Esophagus squamous epithelium (tissue), 5 donors: ENCODE results near the gene PPP2R3B. TPM values are rescaled to one million over a fixed set of nuclear protein-coding genes. Genes with fewer than 3 reads are reported as not detected.
A peak's percentile ranks its signal among the peaks of the same experiment; 100 is the strongest.

ENCODE experiments used
- DNase-seq: peaks from one replicate; lab custom pipeline; 2025; lab: John Stamatoyannopoulos, UW
- H3K27ac ChIP-seq, 4 donors: fragments of 200-600 bp; sonication (generic); one replicate each; pipeline ENCODE4 v1.5.1; 2016 to 2019; ENCODE audit warnings: mild to moderate bottlenecking in 1 of 4
- H3K27me3 ChIP-seq, 4 donors: fragments of 200-600 bp; sonication (generic); 1 replicate in 3 of 4; 2 replicates in 1 of 4; pipeline versions ENCODE4 v1.5.1 to v1.6.0; 2017 to 2021; ENCODE audit warnings: antibody characterized with exemption in 1 of 4
- H3K36me3 ChIP-seq, 3 donors: fragments of 200-600 bp; sonication (generic); one replicate each; pipeline ENCODE4 v1.5.1; 2016 to 2019
- H3K4me1 ChIP-seq, 3 donors: fragments of 200-600 bp; sonication (generic); one replicate each; pipeline ENCODE4 v1.5.1; 2017 to 2019
- H3K4me3 ChIP-seq, 4 donors: fragments of 200-600 bp; sonication (generic); 1 replicate in 3 of 4; 2 replicates in 1 of 4; pipeline ENCODE4 v1.5.1; 2016 to 2019; ENCODE audit warnings: mild to moderate bottlenecking in 2 of 4, moderate library complexity in 1 of 4
- H3K9me3 ChIP-seq, 3 donors: fragments of 200-600 bp; sonication (generic); one replicate each; pipeline ENCODE4 v1.5.1; 2016 to 2019
- POLR2A ChIP-seq, 4 donors: fragments of 450-650 bp; IDR thresholded peaks; one replicate each; pipeline ENCODE4 v1.6.1; 2017; ENCODE audit warnings: antibody characterized with exemption in 4 of 4, mild to moderate bottlenecking in 4 of 4, moderate library complexity in 3 of 4
- WGBS, 2 donors: methylation state at CpG; one replicate each; pipeline ENCODE4 v1.1.5; 2018; 5-methylcytosine and 5-hydroxymethylcytosine counted together
- intact Hi-C: fragments of 100-400 bp; cut with DNase I; formaldehyde crosslinking; loops from one replicate; pipeline ENCODE4 v1.15.0; 2022
- total RNA-seq, 4 donors: library from RNA; depleted of rRNA; stranded (reverse); fragments of >200 nt; gene quantifications; one replicate each; pipeline ENCODE4 v1.1.0, GENCODE V29; 2016
- TF ChIP-seq, protein P1 (sequence below), 6 experiments: fragments of 450-650 bp in 4 of 6; fragments of 200-600 bp in 2 of 6; sonication (generic) in 2 of 6; IDR thresholded peaks; one replicate each; pipeline ENCODE4 v1.5.1; 2016 to 2019; ENCODE audit warnings: antibody characterized with exemption in 6 of 6, mild to moderate bottlenecking in 4 of 6, moderate library complexity in 4 of 6
- donor health status: DM: yes; HTN: yes; CAD: no.

The PPP2R3B gene
- total RNA-seq, 4 donors from 2014 or later, result 7.9 to 26.1 (median 24.1) TPM

DNA sequence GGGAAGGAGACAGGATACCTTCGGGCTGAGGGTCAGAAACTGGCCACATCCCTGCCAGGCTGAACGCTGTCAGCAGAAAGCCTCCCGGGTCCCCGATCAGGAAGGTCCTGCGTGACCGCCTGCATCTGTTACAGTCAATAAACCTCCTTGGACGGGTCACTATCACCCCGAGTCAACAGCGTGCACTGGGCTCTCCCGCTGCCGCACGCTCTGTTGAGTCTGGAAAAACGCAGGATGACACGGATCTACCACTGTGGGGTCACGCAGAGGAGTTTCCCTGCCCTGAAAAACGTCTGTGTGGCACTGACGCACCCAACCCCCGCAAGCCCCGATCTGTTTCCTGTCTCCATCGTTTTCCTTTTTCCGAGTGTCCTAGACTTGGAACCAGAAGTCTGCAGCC is 12.1 kb downstream of the PPP2R3B start:
- peaks cover 0 to 50% (median 0%) of the 10 kb centered on the region in 4 donors for H3K27me3 ChIP-seq
- WGBS, 2 donors, result 5 to 12% methylated on average over 8 to 16 of the region's 21 CpGs

DNA sequence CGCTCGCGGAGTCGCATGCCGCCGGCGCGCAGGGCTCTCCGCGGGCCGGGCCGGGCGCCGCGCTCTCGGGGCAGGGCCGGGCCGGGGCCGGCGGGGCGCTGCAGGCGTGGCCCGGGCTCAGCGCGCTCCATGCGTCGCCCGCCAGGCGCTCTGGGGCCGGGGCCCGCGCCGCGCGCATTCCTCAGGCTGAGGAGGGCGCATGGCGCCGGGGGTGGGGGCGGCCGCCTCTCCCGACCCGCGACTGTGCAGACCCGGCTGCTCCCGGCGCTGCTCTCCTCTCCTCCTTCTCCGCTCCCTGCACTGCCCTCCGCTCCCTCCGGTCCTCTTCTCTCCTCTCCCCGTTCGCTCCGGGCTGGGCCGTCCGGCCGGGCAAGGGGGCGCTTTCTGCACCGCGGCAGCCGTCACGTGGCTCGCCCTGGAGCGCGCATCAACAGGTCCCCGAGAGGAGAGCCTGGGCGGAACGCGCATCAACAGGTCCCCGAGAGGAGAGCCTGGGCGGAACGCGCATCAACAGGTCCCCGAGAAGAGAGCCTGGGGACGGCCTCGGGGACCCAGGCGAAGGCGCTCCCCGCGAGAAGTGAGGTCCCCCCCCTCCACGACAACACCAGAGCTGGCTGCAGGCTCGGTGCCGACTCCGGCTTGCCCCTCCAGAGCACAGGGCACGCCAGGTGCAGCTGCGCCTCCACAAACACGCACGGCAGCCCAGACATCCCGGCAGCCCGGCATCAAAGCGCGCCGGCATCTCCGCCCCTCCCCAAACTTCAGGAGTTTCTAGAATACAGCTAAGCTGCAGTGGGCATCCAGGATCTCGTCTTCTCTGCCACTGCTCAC is 12.9 kb downstream of the PPP2R3B start:
- H3K9me3 ChIP-seq, result no peaks in the 10 kb centered on the region
- DNase-seq, result no peak
- H3K4me1 ChIP-seq, result peaks cover 17 to 42% (median 23%) of the 10 kb centered on the region in 3 donors
- TF ChIP-seq, protein P1, sequence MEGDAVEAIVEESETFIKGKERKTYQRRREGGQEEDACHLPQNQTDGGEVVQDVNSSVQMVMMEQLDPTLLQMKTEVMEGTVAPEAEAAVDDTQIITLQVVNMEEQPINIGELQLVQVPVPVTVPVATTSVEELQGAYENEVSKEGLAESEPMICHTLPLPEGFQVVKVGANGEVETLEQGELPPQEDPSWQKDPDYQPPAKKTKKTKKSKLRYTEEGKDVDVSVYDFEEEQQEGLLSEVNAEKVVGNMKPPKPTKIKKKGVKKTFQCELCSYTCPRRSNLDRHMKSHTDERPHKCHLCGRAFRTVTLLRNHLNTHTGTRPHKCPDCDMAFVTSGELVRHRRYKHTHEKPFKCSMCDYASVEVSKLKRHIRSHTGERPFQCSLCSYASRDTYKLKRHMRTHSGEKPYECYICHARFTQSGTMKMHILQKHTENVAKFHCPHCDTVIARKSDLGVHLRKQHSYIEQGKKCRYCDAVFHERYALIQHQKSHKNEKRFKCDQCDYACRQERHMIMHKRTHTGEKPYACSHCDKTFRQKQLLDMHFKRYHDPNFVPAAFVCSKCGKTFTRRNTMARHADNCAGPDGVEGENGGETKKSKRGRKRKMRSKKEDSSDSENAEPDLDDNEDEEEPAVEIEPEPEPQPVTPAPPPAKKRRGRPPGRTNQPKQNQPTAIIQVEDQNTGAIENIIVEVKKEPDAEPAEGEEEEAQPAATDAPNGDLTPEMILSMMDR (IDR thresholded peaks at IDR 0.05), result no peak
- no peak for TF ChIP-seq POLR2A (IDR thresholded peaks at IDR 0.05)
- 0% methylated on average over 10 of the region's 93 CpGs; no CpG with 5 or more reads in 1 of the 2 donors for WGBS, 2 donors
- peak overlapping the region in 2 of 4 donors; percentile 34 to 69 for H3K27ac ChIP-seq
- H3K36me3 ChIP-seq, result no peaks in the 10 kb centered on the region
- intact Hi-C loops, result no loop called here
- peaks cover 0 to 50% (median 0%) of the 10 kb centered on the region in 4 donors for H3K27me3 ChIP-seq
- peak overlapping the region; percentile 44 to 68 (median 52) for H3K4me3 ChIP-seq

More for the DNA sequence above, 12.1 kb downstream of the PPP2R3B start:
- no peaks in the 10 kb centered on the region for H3K9me3 ChIP-seq
- no peaks in the 10 kb centered on the region for H3K36me3 ChIP-seq
- peak overlapping the region in 1 of 4 donors; percentile 69 for H3K27ac ChIP-seq
- intact Hi-C loops, result no loop called here
- DNase-seq, result no peak
- peaks cover 17 to 42% (median 23%) of the 10 kb centered on the region in 3 donors for H3K4me1 ChIP-seq
- peak overlapping the region in 3 of 4 donors; percentile 47 to 68 (median 57) for H3K4me3 ChIP-seq
- TF ChIP-seq, protein P1 (IDR thresholded peaks at IDR 0.05), result no peak
- TF ChIP-seq POLR2A (IDR thresholded peaks at IDR 0.05), result no peak

DNA sequence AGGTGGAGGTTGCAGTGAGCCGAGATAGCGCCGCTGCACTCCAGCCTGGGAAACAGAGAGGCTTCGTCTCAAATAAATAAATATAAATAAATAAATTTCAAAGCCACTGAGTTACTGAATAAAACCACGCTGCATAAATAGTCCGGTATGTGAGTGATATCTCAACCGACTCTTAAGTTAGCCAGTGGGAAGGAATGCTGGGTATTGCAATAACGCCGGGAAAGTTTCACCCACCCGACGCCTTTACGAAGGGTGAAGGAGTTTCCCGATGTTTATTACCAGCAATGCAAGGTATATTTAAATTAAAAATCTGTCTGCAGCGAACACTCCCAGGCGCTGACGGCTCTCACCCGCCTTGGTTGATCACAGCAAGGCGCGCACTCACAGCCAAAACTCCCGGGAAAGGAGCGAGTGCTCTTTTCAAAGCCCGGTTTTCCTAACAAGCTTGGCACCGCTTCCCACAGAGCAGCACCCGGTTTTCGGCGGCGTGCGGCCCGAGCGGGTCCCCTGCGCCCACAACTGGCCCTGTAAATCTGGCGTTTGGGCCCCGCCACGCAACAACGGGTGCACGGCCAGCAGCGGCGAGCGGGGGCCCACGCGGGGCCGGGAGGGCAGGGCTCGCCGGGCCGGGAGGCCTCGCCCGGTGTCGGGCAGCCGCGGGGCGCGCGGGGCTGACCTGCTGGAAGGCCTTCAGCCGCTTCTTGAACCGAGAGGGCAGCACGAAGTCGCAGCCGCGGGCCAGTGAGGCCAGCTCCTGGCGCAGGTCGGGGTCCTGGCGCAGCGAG is 13.7 kb downstream of the PPP2R3B start:
- intact Hi-C loops, result no loop called here
- no peaks in the 10 kb centered on the region for H3K36me3 ChIP-seq
- no peak for TF ChIP-seq POLR2A (IDR thresholded peaks at IDR 0.05)
- TF ChIP-seq, protein P1 (IDR thresholded peaks at IDR 0.05), result no peak
- 19 to 21% methylated on average over 19 to 20 of the region's 63 CpGs for WGBS, 2 donors
- H3K27ac ChIP-seq, result peak overlapping the region in 1 of 4 donors; percentile 69
- no peaks in the 10 kb centered on the region for H3K9me3 ChIP-seq
- no peak for DNase-seq
- peak overlapping the region; percentile 44 to 68 (median 52) for H3K4me3 ChIP-seq
- peaks cover 17 to 42% (median 23%) of the 10 kb centered on the region in 3 donors for H3K4me1 ChIP-seq
- peaks cover 0 to 50% (median 0%) of the 10 kb centered on the region in 4 donors for H3K27me3 ChIP-seq

DNA sequence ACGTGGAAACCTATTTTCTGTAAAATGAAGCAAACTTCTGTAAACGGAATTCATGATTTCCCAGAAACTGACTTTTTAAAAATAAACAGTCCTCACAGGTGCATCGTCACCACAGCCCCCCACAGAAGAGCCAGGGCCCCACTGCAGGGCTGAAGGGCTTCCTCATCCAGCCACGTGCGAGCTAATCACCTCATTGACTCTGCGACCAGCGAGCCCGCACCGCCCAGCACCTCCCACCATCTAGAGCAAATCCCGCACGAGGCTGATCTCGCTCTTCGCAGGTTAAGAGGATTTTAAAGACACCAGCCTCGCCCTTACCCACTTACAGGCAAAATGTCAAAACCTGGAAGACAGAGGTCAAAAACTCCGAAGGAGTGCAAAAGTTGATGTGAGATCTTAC is 14.8 kb downstream of the PPP2R3B start:
- TF ChIP-seq POLR2A (IDR thresholded peaks at IDR 0.05), result no peak
- TF ChIP-seq, protein P1 (IDR thresholded peaks at IDR 0.05), result no peak
- DNase-seq, result no peak
- Histone ChIP-seq H3K4me1 (peaks cover 17 to 42% (median 23%) of the 10 kb centered on the region in 3 donors), H3K27me3 (peaks cover 0 to 50% (median 0%) of the 10 kb centered on the region in 4 donors), H3K36me3 (no peaks in the 10 kb centered on the region), H3K27ac (no peak overlapping the region), H3K9me3 (no peaks in the 10 kb centered on the region), H3K4me3 (no peak overlapping the region)
- intact Hi-C loops, result no loop called here
- 68 to 74% methylated on average over 15 of the region's 15 CpGs for WGBS, 2 donors
